ENCODE data around the gene TUBA4B.

GRCh38 chr2:219219784-219220532 lies 33.1 kb upstream of the TUBA4B start:
- TF ChIP-seq TAF1 (IDR thresholded peaks at IDR 0.05; ENCODE audit: low read depth) (no peak), EGR1 (IDR thresholded peaks at IDR 0.05) (no peak), EP300 (IDR thresholded peaks at IDR 0.05; ENCODE audit: borderline replicate concordance) (no peak), TCF12 (IDR thresholded peaks at IDR 0.05; ENCODE audit: low read depth) (no peak), RAD21 (IDR thresholded peaks at IDR 0.05; ENCODE audit: low read depth) (no peak), CREB1 (IDR thresholded peaks at IDR 0.05; ENCODE audit: low read depth) (no peak), FOXM1 (IDR thresholded peaks at IDR 0.05; ENCODE audit: borderline replicate concordance, low read depth) (no peak)
- TF ChIP-seq, protein P1, sequence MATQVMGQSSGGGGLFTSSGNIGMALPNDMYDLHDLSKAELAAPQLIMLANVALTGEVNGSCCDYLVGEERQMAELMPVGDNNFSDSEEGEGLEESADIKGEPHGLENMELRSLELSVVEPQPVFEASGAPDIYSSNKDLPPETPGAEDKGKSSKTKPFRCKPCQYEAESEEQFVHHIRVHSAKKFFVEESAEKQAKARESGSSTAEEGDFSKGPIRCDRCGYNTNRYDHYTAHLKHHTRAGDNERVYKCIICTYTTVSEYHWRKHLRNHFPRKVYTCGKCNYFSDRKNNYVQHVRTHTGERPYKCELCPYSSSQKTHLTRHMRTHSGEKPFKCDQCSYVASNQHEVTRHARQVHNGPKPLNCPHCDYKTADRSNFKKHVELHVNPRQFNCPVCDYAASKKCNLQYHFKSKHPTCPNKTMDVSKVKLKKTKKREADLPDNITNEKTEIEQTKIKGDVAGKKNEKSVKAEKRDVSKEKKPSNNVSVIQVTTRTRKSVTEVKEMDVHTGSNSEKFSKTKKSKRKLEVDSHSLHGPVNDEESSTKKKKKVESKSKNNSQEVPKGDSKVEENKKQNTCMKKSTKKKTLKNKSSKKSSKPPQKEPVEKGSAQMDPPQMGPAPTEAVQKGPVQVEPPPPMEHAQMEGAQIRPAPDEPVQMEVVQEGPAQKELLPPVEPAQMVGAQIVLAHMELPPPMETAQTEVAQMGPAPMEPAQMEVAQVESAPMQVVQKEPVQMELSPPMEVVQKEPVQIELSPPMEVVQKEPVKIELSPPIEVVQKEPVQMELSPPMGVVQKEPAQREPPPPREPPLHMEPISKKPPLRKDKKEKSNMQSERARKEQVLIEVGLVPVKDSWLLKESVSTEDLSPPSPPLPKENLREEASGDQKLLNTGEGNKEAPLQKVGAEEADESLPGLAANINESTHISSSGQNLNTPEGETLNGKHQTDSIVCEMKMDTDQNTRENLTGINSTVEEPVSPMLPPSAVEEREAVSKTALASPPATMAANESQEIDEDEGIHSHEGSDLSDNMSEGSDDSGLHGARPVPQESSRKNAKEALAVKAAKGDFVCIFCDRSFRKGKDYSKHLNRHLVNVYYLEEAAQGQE (IDR thresholded peaks at IDR 0.05; ENCODE audit: low read depth) = no peak
- TF ChIP-seq, protein P2, sequence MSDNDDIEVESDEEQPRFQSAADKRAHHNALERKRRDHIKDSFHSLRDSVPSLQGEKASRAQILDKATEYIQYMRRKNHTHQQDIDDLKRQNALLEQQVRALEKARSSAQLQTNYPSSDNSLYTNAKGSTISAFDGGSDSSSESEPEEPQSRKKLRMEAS (IDR thresholded peaks at IDR 0.05) = no peak

All from Ishikawa (cell line).